ENCODE data around the gene TMEM238L.
A peak's percentile ranks its signal among the peaks of the same experiment; 100 is the strongest.
"Not testable (repeated sequence)": the region's sequence is repeated elsewhere in the genome, so short reads cannot be mapped to it uniquely, and the experiment has no call there.

TMEM238L gene

DNA sequence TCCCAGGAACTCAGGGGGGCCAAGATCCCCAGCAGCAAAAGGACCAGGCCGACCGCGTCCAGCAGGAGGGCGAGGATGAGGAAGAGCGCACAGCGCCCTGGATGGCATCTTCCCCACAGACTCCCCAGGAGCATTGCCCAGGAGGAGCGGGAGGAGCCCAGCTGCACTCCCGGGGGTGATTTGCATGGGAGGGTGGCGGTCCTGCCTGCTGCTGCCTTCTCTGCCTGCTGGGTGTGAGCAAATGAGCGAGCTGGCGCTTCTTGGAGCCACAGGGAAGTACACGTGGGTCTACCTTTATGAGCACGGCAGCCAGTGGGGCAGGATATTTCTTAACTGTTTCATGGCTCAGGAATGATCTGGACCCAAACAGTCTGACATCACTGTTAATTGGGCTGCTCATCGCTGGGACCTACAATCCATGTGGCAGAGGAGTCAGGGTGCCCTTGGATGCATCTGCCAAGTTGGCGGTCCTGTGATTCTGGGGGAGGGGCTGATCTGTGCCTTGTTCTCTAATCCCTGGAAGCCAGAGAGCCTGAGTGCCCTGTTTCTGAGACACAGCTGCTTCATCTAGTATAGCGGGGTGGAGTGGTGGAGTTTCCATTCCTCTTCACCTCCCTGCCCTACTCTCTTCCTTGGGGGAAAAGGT is at the start of gene TMEM238L:
Gene TMEM238L (minus strand): TSS at position 270 of the 646 bp plus-strand sequence. CDS start 136 bp downstream, at position 134.
- DNase-seq (ENCODE audit: low spot score) = no peak

DNA sequence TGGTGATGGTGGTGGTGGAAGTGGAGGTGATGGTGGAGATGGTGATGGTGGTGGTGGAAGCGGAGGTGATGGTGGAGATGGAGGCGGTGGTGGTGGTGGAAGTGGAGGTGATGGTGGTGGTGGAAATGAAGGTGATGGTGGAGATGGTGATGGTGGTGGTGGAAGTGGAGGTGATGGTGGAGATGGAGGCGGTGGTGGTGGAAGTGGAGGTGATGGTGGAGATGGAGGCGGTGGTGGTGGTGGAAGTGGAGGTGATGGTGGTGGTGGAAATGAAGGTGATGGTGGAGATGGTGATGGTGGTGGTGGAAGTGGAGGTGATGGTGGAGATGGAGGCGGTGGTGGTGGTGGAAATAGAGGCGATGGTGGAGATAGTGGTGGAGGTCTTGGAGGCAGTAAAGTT is 42.7 kb upstream of the TMEM238L start:
- DNase-seq (ENCODE audit: low spot score) = not testable (repeated sequence)

DNA sequence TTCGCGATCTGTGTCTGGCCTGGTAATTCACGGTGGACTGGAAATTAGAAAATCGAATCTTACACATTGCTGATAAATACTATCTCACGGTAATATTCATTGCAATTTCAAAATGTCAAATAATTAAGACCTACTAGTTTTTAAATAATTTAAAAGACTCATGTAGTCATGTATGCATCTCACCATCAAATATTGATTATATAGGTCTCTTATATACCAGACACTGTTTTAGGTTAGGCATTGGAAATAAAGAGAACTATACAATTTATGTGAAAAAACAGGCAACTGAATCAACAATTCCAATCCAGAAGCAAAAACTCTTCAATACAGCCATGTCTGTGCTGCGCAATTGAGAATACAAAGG is 41.5 kb upstream of the TMEM238L start:
- no peak for DNase-seq (ENCODE audit: low spot score)

DNA sequence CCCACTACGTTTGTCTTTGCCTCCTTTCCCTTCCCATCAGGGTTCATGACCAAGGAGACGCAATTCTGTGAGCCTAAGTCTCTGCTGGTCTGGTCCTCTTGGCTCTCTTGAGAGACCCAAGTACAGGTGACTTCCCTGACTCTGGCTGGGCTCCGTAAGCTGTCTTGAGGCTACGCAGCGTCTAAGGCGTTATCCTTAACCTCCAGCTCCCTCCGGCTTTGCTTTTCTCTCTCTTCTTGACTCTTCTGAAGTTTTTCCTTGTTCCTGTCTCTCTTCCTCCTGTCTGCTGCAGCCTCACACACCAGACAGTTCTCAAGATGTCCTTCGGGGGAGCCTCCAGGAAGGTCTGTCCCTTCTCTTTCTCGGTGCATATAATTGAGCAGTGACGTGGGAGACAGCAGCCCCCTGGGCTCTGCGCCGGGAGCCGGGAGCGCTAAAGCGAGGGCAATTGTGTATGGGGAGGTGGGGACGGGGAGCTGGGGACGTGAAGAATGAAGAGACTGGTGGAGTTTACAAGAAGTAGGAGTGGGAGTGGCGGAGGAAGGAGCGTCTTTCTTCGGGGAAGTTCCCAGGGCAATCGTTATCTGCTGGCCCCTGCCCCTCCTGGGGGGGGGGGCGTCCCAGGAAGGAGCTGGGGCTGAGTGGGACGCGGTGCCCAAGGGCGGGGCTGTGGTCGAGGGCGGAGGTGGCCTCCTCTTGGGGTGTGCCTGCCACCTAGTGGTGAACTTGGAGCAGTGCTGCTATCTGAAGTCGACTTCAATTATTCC is 40.9 kb upstream of the TMEM238L start:
- peak; percentile 35 for DNase-seq (ENCODE audit: low spot score)

GRCh38 chr17:10843811-10844210 is 39.9 kb upstream of the TMEM238L start:
- no peak for DNase-seq (ENCODE audit: low spot score)

GRCh38 chr17:10842658-10843057 is 38.8 kb upstream of the TMEM238L start:
- peak; percentile 5 for DNase-seq (ENCODE audit: low spot score)

GRCh38 chr17:10838682-10839081 is 34.8 kb upstream of the TMEM238L start:
- DNase-seq (ENCODE audit: low spot score) = no peak

- no peak for DNase-seq (ENCODE audit: low spot score)
Measured at GRCh38 chr17:10837921-10838320, 34.0 kb upstream of the TMEM238L start, which contains the start of gene PIRT. PIRT (minus strand) TSS chr17:10838087; CDS start chr17:10825645, 12,442 bp downstream.

- no peak for DNase-seq (ENCODE audit: low spot score)
Measured at GRCh38 chr17:10836966-10837590, 33.2 kb upstream of the TMEM238L start.

- no peak for DNase-seq (ENCODE audit: low spot score)
Measured at GRCh38 chr17:10836145-10836544, 32.2 kb upstream of the TMEM238L start.

DNA sequence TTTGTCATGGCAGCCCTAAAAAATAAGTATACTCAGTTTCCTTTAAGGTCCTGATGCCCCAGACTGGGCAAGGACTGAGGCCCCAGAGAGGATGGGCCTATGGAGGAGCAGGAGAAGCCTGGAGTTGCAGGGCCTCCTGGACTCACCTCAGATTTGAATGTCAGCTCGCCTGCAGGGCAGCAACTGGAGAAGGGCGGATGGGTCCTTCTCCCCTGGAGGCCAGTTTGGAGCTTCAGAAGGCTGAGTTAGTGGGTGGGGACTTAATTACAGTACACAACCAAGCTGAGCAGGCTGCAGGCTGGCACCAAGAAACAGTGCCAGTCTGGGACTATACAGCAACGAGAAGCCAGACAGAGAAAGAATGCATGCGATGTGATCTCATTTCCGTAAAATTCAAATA is 27.8 kb upstream of the TMEM238L start:
- DNase-seq (ENCODE audit: low spot score) = no peak

DNA sequence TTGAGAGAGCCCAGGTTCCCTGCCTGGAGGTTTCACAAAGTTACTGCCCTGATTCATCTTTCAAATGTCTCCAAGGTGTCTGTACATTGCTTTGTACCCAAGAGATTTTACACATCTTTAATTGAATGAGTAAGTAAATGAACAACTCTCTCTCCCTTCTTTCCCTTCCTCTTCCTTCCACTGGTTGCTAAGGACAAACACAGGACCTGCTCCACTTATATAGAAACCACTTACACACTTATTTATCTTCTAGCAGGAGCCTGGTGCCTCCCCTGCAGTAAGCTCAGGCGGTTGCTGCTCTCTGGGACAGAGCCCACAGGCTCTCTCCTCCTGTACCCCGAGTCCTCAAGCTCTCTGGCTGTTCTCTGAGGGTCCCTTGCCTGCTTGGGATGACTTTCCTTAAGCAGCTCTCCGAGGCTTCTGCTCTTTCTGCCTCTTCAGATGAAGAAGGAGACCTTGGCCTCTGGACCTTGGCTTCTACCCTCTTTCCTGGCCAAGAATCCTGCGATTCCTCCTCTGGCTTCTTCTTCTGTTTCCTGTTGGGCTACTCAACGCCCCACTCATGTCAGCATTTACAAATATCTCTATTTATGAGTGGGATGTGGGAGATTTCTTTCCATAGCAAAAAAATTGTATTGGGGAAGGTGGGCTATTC is 24.1 kb upstream of the TMEM238L start:
- no peak for DNase-seq (ENCODE audit: low spot score)

- no peak for DNase-seq (ENCODE audit: low spot score)
Measured at GRCh38 chr17:10824874-10825273, 21.0 kb upstream of the TMEM238L start.

- no peak for DNase-seq (ENCODE audit: low spot score)
Measured at GRCh38 chr17:10821770-10822169, 17.9 kb upstream of the TMEM238L start.

- no peak for DNase-seq (ENCODE audit: low spot score)
Measured at GRCh38 chr17:10821054-10821453, 17.2 kb upstream of the TMEM238L start.

- DNase-seq (ENCODE audit: low spot score) = no peak
Measured at GRCh38 chr17:10815319-10815718, 11.4 kb upstream of the TMEM238L start.

DNA sequence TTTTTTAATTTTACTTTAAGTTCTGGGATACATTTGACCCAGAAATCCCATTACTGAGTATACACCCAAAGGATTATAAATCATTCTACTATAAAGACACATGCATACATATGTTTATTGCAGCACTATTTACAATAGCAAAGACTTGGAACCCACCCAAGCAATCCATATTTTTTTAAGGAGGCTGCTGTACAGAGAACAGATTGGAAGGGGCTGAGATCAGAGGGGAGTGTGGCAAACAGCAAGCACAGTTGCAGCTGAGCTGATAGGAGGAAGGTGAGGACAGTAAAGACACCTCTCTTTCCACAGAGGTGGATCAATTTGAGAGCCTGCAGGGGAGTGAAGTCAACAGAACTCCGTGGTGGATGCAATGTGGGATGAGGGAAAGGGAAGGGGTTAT is 10.2 kb upstream of the TMEM238L start:
- no peak for DNase-seq (ENCODE audit: low spot score)

- no peak for DNase-seq (ENCODE audit: low spot score)
Measured at GRCh38 chr17:10812674-10813073, 8.8 kb upstream of the TMEM238L start.

DNA sequence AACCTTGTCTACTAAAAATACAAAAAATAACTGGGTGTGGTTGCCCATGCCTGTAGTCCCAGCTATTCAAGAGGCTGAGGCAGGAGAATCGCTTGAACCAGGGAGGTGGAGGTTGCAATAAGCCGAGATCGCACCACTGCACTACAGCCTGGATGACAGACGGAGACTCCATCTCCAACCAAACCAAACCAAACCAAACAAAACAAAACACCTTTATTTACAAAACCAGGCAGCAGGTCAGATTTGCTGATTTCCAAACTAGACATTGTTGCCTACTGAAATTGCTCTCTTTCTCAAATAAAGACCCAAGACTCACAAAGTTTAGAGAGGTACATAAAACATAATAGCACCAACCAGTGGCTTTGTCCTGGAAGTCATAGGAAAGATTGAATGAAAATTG is 5.7 kb upstream of the TMEM238L start:
- no peak for DNase-seq (ENCODE audit: low spot score)

- no peak for DNase-seq (ENCODE audit: low spot score)
Measured at GRCh38 chr17:10807704-10808128, 3.8 kb upstream of the TMEM238L start.

DNA sequence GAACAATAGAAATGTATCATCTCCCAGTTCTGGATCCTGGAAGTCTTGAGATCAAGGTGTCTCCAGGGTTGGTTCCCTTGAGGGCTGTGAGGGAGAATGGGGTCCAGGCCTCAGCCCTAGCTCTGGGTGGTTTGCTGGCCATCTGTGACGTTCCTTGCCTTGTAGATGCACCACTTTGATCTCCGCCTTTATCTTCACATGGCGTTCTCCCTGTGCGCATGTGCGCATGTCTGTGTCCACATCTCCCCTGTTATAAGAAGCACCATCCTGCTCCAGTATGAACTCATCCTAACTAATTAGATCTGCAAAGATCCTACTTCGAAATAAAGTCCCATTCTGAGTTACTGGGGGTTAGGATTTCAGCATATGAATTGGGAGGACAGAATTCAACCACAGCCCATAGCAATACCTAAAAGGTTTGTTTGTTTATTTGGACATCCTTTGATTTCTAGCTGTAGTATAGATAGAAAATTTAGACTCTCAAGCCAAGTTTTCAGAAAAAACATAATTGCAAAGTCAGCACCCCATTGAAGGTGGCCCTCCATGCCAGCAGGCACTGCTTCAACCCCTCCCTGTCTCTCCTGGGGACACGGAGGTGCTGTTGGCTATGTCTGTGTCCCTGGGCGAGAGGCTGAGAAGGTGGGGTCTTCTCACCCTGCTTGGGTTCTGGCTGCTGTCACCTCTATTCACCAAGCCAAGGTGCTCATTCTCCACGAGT is 2.8 kb upstream of the TMEM238L start:
- DNase-seq (ENCODE audit: low spot score) = no peak

GRCh38 chr17:10805911-10806310 is 2.0 kb upstream of the TMEM238L start:
- DNase-seq (ENCODE audit: low spot score) = no peak

All from cerebellar cortex (tissue), 1 donor.